Fibroblast of lung (primary cell): ENCODE results near the gene ZFR. TPM values are rescaled to one million over a fixed set of nuclear protein-coding genes. Genes with fewer than 3 reads are reported as not detected.

Source experiments
- DNase-seq, 2 donors: peaks; one replicate each; pipeline versions ENCODE4 v3.0.0 to v3.0.0-alpha.2; 2010; ENCODE audit warnings: low read depth in 2 of 2
- H2AFZ ChIP-seq: 2 replicates; pipeline ENCODE4 v1.5.1; 2012; ENCODE audit warnings: low read length, control low read depth, inconsistent platforms
- H3K27ac ChIP-seq: 2 replicates; pipeline ENCODE4 v1.5.1; 2011; ENCODE audit warnings: low read length, control low read depth; ENCODE audit not compliant: insufficient read depth
- H3K27me3 ChIP-seq: 2 replicates; pipeline ENCODE4 v1.5.1; 2011; ENCODE audit warnings: mild to moderate bottlenecking, low read length; ENCODE audit not compliant: control insufficient read depth, insufficient read depth
- H3K36me3 ChIP-seq: 2 replicates; pipeline ENCODE4 v1.5.1; 2011; ENCODE audit warnings: low read length; ENCODE audit not compliant: control insufficient read depth, insufficient read depth
- H3K4me1 ChIP-seq: 2 replicates; pipeline ENCODE4 v1.5.1; 2011; ENCODE audit warnings: low read length; ENCODE audit not compliant: control insufficient read depth, insufficient read depth; ENCODE audit errors: extremely low read depth
- H3K4me2 ChIP-seq: 2 replicates; pipeline ENCODE4 v1.5.1; 2011; ENCODE audit warnings: low read length, control low read depth; ENCODE audit not compliant: insufficient read depth; ENCODE audit errors: extremely low read depth
- H3K4me3 ChIP-seq, 4 experiments: fragments of 200-600 bp in 1 of 4; sonication (generic) in 1 of 4; replicated peaks in 1 of 4; 2 replicates each; pipeline ENCODE4 v1.5.1; 2011 to 2016; ENCODE audit warnings: low read length in 4 of 4, low read depth in 3 of 4, mild to moderate bottlenecking in 3 of 4, control low read depth in 2 of 4, inconsistent platforms in 1 of 4, mixed read lengths in 1 of 4; ENCODE audit not compliant: insufficient read depth in 1 of 4; ENCODE audit errors: control extremely low read depth in 1 of 4
- H3K79me2 ChIP-seq: 2 replicates; pipeline ENCODE4 v1.5.1; 2012; ENCODE audit warnings: mild to moderate bottlenecking, low read length, inconsistent platforms; ENCODE audit not compliant: control insufficient read depth, insufficient read depth
- H3K9ac ChIP-seq: 2 replicates; pipeline ENCODE4 v1.5.1; 2011; ENCODE audit warnings: mild to moderate bottlenecking, low read length, control low read depth; ENCODE audit not compliant: insufficient read depth
- H3K9me3 ChIP-seq: 2 replicates; pipeline ENCODE4 v1.5.1; 2012; ENCODE audit warnings: low read depth, low read length; ENCODE audit not compliant: control insufficient read depth, insufficient read depth
- H4K20me1 ChIP-seq: 2 replicates; pipeline ENCODE4 v1.5.1; 2011; ENCODE audit warnings: low read length; ENCODE audit not compliant: control insufficient read depth, insufficient read depth; ENCODE audit errors: extremely low read depth
- EZH2 ChIP-seq: IDR thresholded peaks from 2 replicates; pipeline ENCODE4 v1.5.1; 2012; ENCODE audit warnings: low read length, control low read depth, mild to moderate bottlenecking; ENCODE audit errors: missing control alignments
- polyA plus RNA-seq, 2 donors: library from polyadenylated mRNA; depleted of rRNA in 1 of 2; stranded (reverse) in 1 of 2; unstranded in 1 of 2; fragments of >200 nt; gene quantifications; 2 replicates each; pipeline ENCODE4 v1.2.1, GENCODE V29; 2011 to 2012; ENCODE audit warnings: missing spikeins in 1 of 2
- total RNA-seq: library from RNA; depleted of rRNA; stranded (reverse); fragments of >200 nt; gene quantifications from 2 replicates; pipeline ENCODE4 v1.2.1, GENCODE V29; 2014
- TF ChIP-seq, protein P1 (sequence below), 2 donors: IDR thresholded peaks in 1 of 2; conservative IDR thresholded peaks in 1 of 2; 1 replicate in 1 of 2; 2 replicates in 1 of 2; pipeline ENCODE4 v1.5.1; 2011 to 2012; ENCODE audit warnings: low read length in 2 of 2, control low read depth in 1 of 2, inconsistent platforms in 1 of 2, low read depth in 1 of 2, mild to moderate bottlenecking in 1 of 2

ZFR gene
- total and polyA plus RNA-seq, 2 donors (not counting 1 experiment from before 2014, with no cell fraction given): 56.8 to 113 TPM

GRCh38 chr5:32450952-32451351 is 6.4 kb upstream of the ZFR start:
- TF ChIP-seq, protein P1, sequence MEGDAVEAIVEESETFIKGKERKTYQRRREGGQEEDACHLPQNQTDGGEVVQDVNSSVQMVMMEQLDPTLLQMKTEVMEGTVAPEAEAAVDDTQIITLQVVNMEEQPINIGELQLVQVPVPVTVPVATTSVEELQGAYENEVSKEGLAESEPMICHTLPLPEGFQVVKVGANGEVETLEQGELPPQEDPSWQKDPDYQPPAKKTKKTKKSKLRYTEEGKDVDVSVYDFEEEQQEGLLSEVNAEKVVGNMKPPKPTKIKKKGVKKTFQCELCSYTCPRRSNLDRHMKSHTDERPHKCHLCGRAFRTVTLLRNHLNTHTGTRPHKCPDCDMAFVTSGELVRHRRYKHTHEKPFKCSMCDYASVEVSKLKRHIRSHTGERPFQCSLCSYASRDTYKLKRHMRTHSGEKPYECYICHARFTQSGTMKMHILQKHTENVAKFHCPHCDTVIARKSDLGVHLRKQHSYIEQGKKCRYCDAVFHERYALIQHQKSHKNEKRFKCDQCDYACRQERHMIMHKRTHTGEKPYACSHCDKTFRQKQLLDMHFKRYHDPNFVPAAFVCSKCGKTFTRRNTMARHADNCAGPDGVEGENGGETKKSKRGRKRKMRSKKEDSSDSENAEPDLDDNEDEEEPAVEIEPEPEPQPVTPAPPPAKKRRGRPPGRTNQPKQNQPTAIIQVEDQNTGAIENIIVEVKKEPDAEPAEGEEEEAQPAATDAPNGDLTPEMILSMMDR (conservative IDR thresholded peaks at IDR 0.05 in 1 of 2, IDR thresholded peaks at IDR 0.05 in 1 of 2; ENCODE audit: low read depth in 1 of 2, low read length in 2 of 2): no peak
- TF ChIP-seq EZH2: no peak
- no peak overlapping the region for H3K4me2 ChIP-seq
- H3K4me3 ChIP-seq: no peak overlapping the region
- H3K9me3 ChIP-seq: no peaks in the 10 kb centered on the region
- H3K9ac ChIP-seq: no peak overlapping the region
- H3K4me1 ChIP-seq: no peaks in the 10 kb centered on the region
- peaks cover 2% of the 10 kb centered on the region for H3K27me3 ChIP-seq
- no peaks in the 10 kb centered on the region for H3K79me2 ChIP-seq
- DNase-seq: no peak
- no peak overlapping the region for H3K27ac ChIP-seq
- no peak overlapping the region for H2AFZ ChIP-seq
- H3K36me3 ChIP-seq: no peaks in the 10 kb centered on the region
- no peaks in the 10 kb centered on the region for H4K20me1 ChIP-seq

DNA sequence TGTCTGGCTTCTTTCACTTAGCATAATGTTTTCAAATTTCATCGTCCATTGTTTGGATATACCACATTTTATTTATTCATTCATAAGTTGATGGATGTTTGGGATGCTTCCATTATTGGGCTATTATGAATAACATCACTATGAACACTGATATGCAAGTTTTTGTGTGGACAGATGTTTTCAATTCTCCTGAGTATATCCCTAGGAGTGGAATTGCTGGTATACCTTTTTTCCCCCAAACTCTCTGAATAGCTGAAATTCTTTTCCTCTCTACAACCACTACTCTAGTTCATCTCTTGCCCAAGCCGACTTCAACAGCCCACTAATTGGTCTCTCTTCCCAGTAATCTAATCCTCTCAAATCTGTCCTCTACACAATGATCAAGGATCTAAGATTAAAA is 4.7 kb upstream of the ZFR start:
- Histone ChIP-seq H3K36me3 (no peaks in the 10 kb centered on the region), H3K79me2 (no peaks in the 10 kb centered on the region), H3K4me2 (no peak overlapping the region), H3K4me1 (no peaks in the 10 kb centered on the region), H3K27ac (no peak overlapping the region), H3K9ac (no peak overlapping the region), H2AFZ (no peak overlapping the region), H4K20me1 (no peaks in the 10 kb centered on the region), H3K4me3 (no peak overlapping the region), H3K9me3 (no peaks in the 10 kb centered on the region), H3K27me3 (peaks cover 2% of the 10 kb centered on the region)
- DNase-seq: no peak
- no peak for TF ChIP-seq EZH2
- TF ChIP-seq, protein P1 (conservative IDR thresholded peaks at IDR 0.05 in 1 of 2, IDR thresholded peaks at IDR 0.05 in 1 of 2; ENCODE audit: low read depth in 1 of 2, low read length in 2 of 2): no peak

GRCh38 chr5:32446630-32447029 is 2.1 kb upstream of the ZFR start:
- no peak overlapping the region for H3K27ac ChIP-seq
- peaks cover under 1% of the 10 kb centered on the region for H4K20me1 ChIP-seq
- H2AFZ ChIP-seq: no peak overlapping the region
- H3K79me2 ChIP-seq: peaks cover 24% of the 10 kb centered on the region
- no peak for DNase-seq
- H3K27me3 ChIP-seq: no peaks in the 10 kb centered on the region
- H3K4me2 ChIP-seq: no peak overlapping the region
- H3K4me3 ChIP-seq: no peak overlapping the region
- peaks cover 2% of the 10 kb centered on the region for H3K4me1 ChIP-seq
- no peak overlapping the region for H3K9ac ChIP-seq
- no peaks in the 10 kb centered on the region for H3K9me3 ChIP-seq
- no peaks in the 10 kb centered on the region for H3K36me3 ChIP-seq
- TF ChIP-seq, protein P1 (conservative IDR thresholded peaks at IDR 0.05 in 1 of 2, IDR thresholded peaks at IDR 0.05 in 1 of 2; ENCODE audit: low read depth in 1 of 2, low read length in 2 of 2): no peak
- TF ChIP-seq EZH2: no peak
